ENCODE measurements around the gene SLC35B2. TPM values are rescaled to one million over a fixed set of nuclear protein-coding genes. Genes with fewer than 3 reads are reported as not detected.

SLC35B2 gene
- polyA plus RNA-seq, 3 donors: 46.7 to 56.2 (median 48.8) TPM

DNA sequence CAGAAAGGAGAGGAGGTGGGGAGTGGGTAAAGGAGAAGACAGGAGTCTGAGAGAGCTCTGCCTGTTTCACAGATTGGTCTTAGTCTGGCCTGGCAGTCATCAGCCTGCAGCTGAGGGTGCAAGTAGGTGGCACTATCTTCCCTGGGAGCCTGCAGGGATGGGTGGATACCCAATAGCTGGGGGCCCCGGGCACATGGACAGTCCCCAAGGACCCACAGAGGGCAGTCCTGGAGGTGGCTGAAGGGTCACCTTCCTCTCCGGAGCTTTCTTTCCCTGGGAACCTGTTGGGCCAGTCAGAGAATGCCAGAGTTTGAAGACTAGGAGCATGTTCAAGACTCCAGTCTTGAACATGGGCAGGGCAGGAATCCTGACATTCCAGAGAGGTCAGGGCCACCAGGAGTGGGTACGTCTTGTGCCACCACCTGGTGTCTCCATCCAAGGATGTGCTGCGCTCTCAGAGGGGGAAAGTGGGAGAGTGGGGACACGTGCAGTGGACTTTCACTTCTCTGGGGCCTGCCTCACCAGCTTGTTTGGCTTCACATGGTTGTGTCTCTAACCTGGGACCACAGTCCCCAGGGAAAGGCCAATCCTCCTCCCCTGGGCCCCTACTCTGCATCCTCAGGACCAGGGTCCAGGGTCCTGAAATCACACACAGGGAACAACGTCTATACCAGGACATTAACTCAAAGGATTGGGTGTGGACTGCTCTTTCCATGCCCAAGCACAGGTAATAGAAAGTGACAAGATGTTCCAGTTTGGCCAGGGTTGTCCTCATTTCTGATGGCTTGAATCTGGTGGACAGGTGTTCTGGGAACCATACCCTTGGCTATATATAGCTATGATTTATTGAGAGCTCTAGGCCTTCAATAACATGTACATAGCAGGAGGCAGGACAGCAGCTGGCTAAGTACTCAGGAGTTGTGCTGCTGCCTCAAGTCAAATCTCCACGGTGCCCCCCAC lies 37.8 kb upstream of the SLC35B2 start:
- no peak for DNase-seq (ENCODE audit: extremely low read depth in 1 of 11, low read depth in 9 of 11, low spot score in 4 of 11)

DNA sequence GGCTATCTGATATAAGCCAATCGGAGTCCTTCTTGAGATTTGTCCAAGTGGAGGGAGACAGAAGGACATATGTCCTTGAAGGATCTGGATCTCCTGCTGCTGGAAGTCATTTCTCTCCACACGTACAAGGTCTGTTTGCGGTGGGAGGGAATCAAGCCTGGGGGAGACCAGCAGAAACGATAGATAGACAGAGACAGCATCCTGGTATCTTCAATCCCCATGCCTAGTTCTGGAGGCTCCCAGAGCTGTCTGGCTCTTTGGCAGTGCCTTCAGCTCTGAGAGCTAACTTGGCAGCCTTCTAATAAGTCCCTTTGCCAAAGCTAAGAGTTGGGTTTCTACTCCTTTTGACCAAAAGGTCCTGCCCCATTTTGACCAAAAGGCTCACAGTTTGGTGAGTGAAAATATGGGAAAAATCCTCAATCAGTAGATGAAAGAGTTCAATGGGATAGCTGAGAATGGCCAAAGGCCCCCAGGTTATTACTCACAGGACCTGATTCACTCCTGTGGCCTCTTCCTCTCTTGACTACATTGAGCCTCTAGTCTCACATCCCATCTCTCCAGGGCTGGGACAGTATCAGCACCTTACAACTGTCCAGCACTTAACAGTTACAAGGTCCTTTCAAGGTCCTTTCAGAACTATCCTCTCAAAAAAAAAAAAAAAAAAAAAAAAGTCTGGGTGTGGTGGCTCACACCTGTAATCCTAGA lies 35.5 kb upstream of the SLC35B2 start:
- no peak for DNase-seq (ENCODE audit: extremely low read depth in 1 of 11, low read depth in 9 of 11, low spot score in 4 of 11)

DNA sequence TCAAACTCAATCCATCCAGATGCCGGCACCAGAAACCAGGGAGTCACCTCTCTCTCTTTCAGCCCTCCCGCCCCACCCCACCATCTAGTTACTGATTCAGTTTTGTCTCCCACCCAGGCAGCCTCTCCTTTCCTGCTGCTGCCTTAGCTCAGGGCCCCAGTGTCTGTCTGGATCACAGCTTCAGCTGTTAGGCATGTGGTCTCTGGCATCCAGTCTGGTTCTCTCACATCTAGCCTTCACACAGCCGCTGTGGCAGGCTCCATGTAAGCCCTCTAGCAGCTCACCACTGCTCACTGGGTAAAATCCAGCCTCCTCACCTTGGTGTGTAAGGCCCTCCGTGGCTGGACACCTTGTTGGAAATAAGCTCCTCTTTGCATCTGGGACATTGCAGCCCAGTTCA lies 34.5 kb upstream of the SLC35B2 start:
- no peak for DNase-seq (ENCODE audit: extremely low read depth in 1 of 11, low read depth in 9 of 11, low spot score in 4 of 11)

DNA sequence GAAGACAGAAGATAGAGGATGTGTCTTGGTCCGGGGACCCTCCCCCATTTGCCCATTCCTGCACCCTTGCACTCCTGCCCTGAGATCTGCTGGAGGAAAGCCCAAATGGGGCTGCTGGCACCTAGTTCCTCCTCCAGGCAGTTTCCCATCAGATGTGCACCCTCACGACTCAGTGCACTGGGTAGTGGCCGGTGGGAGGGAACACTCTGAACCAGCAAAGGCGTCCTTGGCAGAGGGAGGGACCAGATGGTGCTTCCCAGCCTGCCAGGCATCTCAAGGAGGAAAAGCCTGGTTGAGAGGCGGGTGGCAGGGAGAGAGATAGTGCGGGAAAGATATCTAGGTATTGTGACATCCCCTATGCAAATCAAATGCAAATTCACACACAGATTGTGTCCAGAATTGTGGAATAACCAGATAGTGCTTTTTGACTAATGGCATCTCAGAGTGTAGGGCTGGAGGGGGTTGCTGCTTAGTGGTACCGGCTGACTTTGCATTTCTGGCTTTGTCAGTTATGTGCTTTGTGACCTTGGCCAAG lies 32.5 kb upstream of the SLC35B2 start:
- DNase-seq (ENCODE audit: extremely low read depth in 1 of 11, low read depth in 9 of 11, low spot score in 4 of 11): no peak

DNA sequence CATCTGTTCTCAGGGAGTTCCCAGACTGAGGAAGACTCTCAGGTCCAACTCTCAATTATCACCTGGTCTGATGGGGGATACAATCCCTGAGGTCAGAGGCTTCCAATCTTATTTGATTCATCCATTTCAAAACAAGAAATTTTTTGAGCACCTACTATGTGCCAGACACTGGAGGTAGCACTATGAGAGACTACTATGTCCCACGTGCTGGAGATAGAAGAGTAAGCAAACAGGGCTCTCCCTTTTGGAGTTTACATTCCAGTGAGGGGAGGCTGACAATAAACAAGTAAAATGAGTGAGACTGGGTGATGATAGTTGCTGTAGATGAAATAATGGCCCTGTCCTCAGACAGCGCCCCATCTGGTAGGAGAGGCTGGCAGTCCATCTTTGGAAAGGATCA lies 29.4 kb upstream of the SLC35B2 start:
- DNase-seq (ENCODE audit: extremely low read depth in 1 of 11, low read depth in 9 of 11, low spot score in 4 of 11): no peak

DNA sequence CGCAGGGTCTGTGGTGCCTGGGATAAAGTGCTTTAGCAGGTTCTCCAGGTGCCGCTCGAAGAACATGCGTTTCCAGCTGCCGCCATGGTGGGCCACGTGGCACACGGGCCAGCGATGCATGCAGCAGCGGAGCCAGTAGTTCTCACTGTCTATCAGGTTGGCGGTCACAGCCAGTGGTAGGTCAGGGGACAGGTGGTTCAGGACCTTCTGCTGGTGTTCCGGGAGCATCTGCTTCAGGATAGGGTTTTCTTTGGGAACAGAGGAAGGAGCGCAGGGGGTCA lies 28.9 kb upstream of the SLC35B2 start:
- no peak for DNase-seq (ENCODE audit: extremely low read depth in 1 of 11, low read depth in 9 of 11, low spot score in 4 of 11)

DNA sequence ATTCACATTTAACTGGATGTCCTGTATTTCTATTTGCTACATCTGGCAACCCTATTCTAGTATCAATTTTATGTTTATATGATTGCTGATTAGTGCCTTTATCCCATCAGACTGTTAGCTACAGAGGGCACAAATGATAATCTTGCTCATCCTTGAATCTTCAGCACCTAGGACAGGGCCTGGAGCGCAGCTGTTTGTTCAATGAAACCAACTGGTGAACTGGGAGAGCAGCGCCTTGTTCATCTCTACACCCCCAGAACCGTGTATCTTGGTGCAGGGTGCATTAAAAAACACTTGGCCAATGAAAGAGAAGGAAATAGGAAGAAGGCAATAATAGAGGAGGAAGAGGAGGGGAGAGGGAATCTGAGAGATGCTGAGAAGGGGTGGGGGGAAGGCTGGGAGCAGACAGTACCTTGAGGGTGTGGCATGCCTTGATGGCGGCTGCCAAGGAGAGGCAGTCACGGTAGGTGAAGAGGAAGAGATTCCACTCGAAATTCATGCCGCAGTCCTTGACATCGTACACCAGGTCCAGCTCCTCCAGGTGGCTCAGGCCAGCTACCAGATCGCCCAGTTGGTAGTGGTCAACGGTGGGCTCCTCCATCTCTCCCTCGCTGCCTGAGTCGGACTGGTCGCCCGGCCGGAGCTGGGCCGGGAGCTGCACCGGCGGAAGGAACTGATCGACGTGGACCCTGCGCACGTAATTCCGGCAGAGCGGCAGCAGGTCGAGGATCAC lies 28.4 kb upstream of the SLC35B2 start:
- DNase-seq (ENCODE audit: extremely low read depth in 1 of 11, low read depth in 9 of 11, low spot score in 4 of 11): no peak

DNA sequence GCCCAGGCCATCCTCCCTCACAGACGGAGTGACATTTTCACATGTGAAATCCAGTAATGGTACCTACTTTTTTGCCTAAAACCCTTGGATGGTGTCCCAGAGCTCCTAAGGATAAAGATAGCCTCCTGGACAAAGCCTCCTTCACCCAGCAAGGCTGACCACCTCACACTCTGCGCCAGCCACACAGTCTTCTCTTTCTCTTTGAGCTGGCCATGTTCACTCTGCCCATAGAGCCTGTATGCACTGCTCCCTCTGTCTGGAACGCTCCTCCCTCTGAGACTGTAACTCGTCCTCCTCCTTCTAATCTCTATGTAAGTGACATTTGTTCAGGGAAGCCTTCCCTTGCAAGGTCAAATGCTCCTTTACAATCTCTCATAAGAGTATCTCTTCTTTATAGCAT lies 27.5 kb upstream of the SLC35B2 start:
- no peak for DNase-seq (ENCODE audit: extremely low read depth in 1 of 11, low read depth in 9 of 11, low spot score in 4 of 11)

DNA sequence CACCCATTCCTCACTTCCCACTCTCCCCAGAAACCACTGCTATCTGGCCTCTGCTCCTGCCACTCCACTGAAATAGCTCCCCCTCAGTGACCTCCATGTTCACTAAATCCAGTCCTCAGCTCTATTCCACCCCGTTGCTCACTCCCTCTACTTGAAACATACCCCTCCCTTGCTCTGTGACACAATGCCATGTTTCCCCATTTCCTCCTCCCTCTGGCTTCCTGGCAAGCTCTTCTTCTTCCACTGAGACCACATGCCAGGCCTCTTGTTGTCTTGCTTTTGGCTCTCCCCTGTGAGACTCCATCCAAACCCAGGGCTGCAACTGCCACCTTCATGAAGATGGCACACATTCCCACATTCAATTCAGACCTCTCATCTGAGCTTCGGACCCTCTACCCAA lies 26.8 kb upstream of the SLC35B2 start:
- DNase-seq (ENCODE audit: extremely low read depth in 1 of 11, low read depth in 9 of 11, low spot score in 4 of 11): no peak

DNA sequence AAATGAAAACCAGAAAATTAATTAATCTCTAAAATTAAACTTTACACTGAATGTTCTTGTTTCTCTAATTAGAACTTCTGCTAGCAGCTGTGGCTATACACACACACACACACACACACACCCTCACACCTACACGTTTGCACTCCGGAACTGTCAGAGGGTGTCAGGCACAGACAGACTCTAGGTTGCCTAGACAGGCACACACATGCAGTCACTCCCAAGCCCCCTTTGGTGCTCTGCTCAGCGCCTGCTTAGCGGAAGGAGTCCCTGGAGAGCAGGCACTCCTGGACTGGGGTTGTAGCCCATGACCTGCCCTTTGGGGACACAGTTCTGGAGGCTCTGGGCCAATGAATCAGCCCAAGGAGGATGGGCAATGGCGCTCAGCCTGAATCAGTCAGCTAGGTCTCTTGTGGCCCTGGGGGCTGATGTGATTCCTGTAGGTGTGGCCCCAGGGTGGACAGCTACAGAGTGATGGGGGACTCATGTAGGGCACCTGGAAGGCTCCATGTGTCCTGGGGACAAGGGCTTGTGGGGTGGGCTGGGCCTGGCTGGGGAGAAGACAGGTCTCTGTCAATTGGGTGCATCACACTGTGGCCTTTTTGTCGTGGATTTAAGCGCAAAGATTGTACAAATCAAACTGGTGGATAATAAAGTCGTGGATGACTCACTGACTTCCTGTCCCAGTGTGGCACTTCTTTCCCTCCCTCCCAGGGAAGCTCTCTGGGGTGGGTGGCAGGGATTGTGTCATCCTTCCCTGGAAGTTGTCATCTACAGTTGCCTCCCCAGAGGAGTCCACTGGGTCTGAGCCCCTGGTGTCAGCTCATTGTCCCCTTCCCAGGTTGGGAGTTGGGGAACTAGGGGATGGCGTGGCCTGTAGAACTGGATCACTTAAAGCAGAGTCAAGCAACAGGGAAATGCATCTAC lies 21.7 kb upstream of the SLC35B2 start:
- no peak for DNase-seq (ENCODE audit: extremely low read depth in 1 of 11, low read depth in 9 of 11, low spot score in 4 of 11)

DNA sequence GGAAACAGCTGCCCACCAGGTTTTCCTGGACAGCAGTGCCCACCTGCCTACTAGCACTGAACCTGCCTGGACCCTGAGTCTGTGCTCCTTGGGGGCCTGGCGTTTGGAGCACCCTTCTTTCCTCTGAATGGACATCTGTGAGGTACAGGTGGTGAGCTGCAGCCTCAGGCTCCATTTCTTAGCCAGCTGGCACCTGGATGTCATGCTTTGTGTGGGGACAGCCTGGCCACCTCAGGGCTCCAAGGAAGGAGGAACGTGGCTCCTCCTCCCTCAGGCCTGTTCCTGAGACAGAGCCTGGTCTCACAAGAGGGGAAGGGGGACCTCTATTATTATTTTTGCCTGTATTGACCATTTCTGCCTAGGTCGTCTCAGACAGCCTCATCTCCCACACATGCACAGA lies 21.0 kb upstream of the SLC35B2 start:
- no peak for DNase-seq (ENCODE audit: extremely low read depth in 1 of 11, low read depth in 9 of 11, low spot score in 4 of 11)

DNA sequence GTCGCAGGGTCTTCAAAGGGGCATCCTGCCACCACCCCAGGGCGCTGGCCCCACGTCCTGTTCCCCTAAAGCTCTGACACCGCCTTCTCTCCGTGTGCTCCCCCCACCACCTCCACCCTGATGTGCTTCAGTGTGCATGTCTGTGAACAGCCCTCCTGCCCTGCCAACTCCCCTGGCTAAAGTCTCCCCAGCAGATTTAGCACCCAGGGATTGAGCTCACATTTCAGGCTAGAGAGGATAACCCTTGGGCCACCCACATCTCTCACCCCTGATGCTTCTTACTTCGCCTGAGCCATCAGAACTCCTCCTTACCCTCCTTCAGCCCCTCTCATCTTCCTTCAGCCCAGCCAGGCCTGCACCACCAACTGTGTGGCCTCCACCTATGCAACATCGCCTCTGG lies 20.4 kb upstream of the SLC35B2 start:
- DNase-seq (ENCODE audit: extremely low read depth in 1 of 11, low read depth in 9 of 11, low spot score in 4 of 11): no peak

DNA sequence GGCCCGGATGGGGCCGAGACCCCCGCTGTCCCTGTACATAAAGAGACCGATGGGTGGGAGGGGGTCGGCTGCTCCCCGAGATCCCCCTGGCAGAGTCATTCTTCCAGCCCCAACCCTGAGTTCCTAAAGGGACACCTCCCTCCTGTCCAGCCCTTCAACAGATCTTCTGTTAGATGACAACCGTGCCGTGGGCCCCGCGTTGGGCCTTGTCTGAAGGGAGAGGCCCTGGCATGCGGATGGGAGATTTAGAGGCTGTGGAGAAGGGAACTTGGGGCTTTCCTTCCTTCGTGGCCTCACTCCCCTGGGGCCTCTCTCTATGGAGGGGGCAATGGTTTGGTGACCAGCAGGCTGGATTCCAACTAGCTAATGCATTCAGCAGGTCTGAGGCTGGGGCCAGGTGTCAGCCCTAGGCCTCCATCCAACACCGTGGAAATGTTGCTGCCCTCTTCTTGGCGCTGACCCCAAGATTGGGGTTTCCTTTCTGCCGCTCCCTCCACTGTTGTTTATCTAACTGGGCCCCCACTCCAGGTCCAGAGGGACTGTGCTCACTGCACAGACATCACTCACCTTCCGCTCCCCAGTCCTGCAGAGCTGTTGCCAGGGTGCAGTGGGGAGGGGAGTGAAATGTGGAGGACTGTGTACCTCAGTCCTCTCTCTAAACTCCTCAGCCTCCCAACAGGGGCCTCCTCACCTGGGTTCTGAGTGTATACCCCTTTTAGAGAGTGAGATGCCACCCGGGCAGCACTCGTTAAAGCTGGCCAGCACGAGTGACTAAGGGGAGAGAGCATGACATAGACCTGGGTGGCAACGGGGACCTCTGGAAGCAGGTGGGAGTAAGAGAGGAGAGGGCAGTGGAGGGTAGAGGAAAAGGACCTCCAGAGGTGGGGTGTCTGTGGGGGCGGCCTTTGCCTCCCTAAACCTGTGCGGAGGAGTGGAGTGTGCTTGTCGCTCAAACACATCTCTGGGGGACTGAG lies 19.6 kb upstream of the SLC35B2 start:
- no peak for DNase-seq (ENCODE audit: extremely low read depth in 1 of 11, low read depth in 9 of 11, low spot score in 4 of 11)

DNA sequence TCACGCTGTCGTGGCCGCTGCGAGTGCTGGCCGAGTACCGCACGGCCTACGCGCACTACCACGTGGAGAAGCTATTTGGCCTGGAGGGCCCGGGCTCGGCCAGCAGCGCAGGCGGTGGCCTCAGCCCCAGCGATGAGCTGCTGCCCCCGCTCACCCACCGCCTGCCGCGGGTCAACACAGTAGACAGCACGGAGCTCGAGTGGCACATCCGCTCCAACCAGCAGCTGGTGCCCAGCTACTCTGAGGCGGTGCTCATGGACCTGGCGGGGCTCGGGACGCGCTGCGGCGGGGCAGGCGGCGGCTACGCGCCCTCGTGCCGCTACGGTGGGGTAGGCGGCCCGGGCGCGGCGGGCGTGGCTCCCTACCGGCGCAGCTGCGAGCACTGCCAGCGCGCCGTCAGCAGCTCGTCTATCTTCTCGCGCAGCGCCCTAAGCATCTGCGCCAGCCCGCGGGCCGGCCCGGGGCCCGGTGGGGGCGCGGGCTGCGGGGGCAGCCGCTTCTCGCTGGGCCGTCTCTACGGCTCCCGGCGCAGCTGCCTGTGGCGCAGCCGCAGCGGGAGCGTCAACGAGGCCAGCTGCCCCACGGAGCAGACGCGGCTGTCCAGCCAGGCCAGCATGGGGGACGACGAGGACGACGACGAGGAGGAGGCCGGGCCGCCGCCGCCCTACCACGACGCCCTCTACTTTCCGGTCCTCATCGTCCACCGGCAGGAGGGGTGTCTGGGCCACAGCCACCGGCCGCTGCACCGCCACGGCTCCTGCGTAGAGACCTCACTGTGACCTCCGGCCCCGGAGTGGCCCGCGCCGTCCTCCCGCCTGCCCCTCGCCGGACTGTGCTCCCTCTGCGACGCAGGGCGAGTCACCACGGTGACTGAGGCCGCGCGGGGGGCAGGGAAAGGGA lies 18.7 kb upstream of the SLC35B2 start:
- no peak for DNase-seq (ENCODE audit: extremely low read depth in 1 of 11, low read depth in 9 of 11, low spot score in 4 of 11)

DNA sequence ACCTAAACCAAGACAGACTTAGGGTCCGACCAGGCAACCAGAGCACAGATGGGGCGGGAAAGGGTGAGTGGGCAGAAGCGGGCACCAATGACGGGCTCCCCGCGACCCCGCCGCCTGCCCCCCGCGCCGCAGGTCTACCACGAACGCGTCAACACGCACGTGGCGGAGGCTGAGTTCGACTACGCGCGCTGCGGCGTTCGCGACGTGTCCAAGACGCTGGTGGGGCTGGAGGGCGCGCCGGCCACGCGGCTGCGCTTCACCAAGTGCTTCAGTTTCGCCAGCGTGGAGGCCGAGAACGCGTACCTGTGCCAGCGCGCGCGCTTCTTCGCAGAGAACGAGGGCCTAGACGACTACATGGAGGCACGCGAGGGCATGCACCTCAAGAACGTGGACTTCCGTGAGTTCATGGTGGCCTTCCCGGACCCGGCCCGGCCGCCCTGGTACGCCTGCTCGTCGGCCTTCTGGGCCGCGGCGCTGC lies 18.0 kb upstream of the SLC35B2 start:
- DNase-seq (ENCODE audit: extremely low read depth in 1 of 11, low read depth in 9 of 11, low spot score in 4 of 11): no peak

DNA sequence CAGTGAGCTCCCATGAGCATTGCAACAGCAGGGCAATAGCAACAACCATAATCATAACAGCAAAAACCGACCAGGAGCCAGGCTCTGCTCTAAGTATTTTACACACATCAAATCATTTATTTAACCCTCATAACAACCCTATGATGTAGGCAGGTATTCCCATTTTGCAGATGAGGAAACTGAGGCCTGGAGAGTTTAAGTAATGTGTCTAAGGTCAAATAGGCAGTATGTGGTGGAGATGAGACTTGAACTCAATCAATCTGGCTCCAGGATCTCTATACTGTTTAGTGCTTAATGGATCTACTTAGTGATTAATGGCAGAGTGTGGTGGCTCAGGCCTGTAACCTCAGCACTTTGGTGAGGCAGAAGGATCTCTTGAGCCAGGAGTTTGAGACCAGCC lies 16.3 kb upstream of the SLC35B2 start:
- no peak for DNase-seq (ENCODE audit: extremely low read depth in 1 of 11, low read depth in 9 of 11, low spot score in 4 of 11)
